Germinal center (tissue), 1 donor: ENCODE measurements around the gene SLC6A2.
"Not testable (repeated sequence)": the region's sequence is repeated elsewhere in the genome, so short reads cannot be mapped to it uniquely, and the experiment has no call there.

ENCODE experiments used
- DNase-seq: peaks from one replicate; pipeline ENCODE4 v3.0.0; 2012; ENCODE audit warnings: mixed read lengths, low spot score

Gene SLC6A2

GRCh38 chr16:55655897-55656681 lies at the start of gene SLC6A2:
Gene SLC6A2, plus strand, starts transcription at chr16:55655988. Its CDS starts 707 bp downstream, at chr16:55656695.
- no peak for DNase-seq

- no peak for DNase-seq
Observed at GRCh38 chr16:55613613-55614335, 42.0 kb upstream of the SLC6A2 start.

GRCh38 chr16:55615071-55615470 lies 40.7 kb upstream of the SLC6A2 start:
- DNase-seq: no peak

- not testable (repeated sequence) for DNase-seq
Observed at GRCh38 chr16:55615670-55616069, 40.1 kb upstream of the SLC6A2 start.

DNA sequence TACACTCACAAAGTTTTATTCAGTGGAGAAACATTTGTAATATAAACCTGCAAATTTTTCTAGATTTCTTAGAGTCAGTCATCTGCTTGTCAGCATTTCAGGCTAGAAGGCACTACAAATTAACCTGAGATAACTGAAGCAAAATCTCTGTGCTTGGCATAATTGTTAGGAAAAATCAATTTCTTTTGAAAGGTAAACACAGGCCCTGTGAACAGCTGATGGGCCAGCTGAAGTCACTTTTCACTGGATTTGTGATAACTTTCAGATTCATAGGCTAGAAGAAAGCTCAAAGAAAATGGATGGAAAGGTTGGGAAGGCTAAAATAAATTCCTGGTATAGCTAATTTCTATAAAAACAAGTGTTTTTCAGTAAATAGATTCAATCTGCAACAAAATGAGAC lies 34.0 kb upstream of the SLC6A2 start:
- no peak for DNase-seq

DNA sequence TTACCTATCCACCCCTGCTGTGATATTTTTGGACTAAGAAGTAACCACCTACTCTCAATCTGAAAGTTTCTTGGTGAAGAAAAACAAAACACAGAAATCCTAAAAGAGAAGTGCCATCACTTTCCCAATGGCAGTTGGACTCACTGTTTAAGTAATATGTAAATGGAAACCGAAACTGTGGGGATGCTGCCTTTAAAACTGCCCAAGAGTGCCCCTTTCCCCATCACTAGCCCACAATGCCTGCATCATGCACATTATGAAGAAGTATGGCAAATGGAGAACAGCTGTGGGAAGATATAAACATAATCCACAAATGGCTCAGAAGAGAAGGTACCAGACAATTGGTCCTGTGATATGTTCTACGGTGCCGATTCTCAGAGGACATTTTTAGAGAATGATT lies 33.5 kb upstream of the SLC6A2 start:
- no peak for DNase-seq

GRCh38 chr16:55622930-55623561 lies 32.7 kb upstream of the SLC6A2 start:
- no peak for DNase-seq

DNA sequence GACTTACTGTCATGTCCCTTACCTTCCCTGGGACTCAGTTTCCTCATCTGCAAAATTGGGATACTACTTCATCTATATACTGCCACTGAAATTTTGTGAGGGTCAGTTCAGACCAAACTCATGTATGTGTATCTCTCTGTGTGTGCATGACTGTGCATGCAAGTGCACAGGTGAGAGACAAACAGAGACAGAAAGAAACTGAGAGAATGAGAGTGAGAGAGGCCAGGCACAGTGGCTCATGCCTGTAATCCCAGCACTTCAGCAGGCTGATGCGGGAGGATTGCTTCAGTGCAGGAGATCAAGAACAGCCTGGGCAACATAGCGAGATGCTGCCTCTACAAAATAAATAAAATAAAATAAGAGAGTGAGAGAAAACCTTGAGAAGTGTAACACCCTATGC lies 32.1 kb upstream of the SLC6A2 start:
- no peak for DNase-seq

DNA sequence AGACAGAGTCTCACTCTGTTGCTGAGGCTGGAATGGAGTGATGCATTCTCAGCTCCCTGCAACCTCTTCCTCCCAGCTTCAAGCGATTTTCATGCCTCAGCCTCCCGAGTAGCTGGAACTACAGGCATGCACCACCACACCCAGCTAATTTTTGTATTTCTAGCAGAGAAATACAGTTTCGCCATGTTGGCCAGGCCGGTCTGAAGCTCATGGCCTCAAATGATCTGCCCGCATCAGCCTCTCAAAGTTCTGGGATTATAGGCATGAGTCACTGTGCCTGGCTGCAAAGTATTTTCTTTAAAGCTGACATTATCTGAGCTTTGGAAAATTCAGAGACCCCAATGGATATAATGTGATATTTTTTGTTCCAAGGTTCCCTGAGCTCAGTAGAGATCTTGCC lies 31.1 kb upstream of the SLC6A2 start:
- no peak for DNase-seq

- DNase-seq: no peak
Observed at GRCh38 chr16:55625843-55626242, 29.9 kb upstream of the SLC6A2 start.

GRCh38 chr16:55628306-55628968 lies 27.4 kb upstream of the SLC6A2 start:
- DNase-seq: no peak

DNA sequence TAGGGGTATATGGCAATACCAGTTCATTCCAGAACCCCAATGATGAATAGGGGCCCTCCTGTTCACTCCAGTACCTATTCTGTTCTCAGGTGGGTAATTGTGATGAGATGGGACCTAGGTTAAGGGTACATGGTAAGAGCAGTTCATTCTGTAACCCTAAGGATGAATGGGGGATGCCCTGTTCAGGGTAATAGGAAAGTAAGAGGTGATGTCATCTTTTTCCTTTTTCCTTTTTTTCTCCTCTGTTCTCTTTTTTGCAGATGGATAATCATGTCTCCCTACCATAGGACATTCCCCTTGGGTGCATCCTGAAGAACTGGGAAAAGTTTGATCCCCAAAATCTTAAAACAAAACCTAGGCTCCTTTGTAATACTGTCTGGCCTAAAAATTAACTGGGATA lies 25.0 kb upstream of the SLC6A2 start:
- no peak for DNase-seq

DNA sequence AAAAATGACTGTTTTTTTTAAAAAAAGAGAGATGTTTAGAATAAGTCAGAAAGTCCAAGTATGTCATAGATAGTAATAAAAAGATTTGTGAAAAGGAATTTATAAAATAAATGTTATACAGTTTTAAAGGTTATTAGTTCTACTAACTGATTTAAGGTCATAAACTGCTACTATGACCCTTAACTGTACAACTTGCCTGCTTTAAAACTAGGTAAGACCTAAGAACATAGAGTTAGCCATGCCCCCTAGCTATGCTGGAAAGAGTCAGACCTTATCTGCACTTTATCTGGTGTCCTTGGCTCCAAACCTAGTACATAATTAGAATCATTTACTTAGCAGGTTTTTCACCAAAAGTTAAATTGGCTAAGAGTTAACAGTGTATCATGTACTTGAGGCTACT lies 23.5 kb upstream of the SLC6A2 start:
- no peak for DNase-seq

GRCh38 chr16:55634193-55634592 lies 21.6 kb upstream of the SLC6A2 start:
- no peak for DNase-seq

- no peak for DNase-seq
Observed at GRCh38 chr16:55638256-55638655, 17.5 kb upstream of the SLC6A2 start.

DNA sequence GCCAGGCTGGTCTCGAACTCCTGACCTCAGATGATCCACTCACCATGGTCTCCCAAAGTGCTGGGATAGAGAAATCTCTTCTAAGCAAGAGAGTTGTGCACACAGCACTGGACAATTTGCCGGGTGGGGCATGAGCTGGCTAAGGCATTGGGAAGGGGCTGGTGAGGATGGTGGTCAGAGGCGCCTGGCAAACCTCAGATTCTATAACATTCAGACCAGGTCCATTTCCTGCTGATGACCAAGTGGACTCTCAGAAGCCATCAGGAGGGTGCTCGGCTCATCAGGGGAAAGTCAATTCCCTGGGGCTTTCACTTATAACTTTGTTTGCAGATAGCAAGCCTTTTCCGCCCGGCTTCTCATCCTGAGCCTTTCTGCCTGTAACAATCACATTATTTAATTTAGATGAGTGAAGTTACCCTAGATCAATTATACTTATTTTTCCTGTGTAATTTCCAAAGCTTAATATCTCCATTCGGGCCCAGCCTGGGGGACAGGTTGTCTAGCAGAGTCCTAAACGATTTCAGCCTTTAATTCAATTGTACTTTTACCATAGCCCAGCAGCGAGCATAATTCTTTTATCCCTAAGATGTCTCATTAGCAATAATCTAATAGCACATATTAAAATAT lies 15.0 kb upstream of the SLC6A2 start:
- DNase-seq: no peak

DNA sequence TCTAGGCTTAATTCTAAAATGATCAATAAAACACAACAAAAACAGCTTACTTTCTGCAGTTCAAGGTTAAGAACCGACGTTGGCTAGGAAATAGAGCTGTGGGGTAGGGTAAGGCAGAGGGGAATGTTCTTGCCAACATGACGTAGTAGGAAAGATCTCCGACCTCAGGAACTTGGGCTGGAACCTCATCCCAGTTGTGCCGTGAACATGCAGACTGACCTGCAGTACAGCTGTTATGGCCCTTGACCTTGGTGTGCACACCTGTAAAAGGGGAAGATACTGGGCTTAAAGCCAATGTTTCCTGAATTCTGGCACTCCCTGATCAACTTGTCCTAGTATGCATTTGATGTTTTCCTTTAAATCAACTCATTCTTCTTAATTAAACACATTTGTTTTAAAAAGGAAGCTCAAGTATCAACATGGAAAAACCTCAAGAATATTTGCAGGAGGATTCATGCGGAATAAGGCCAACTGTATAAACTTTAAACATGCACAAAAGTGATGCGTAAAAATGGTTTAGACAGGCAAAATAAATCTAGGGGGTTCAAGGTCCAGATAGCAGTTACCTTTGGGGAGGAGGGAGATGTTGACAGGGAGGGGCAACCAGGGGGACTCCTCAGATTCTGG lies 14.2 kb upstream of the SLC6A2 start:
- DNase-seq: no peak

- DNase-seq: no peak
Observed at GRCh38 chr16:55642611-55643010, 13.2 kb upstream of the SLC6A2 start.

GRCh38 chr16:55643161-55643970 lies 12.4 kb upstream of the SLC6A2 start:
- no peak for DNase-seq

DNA sequence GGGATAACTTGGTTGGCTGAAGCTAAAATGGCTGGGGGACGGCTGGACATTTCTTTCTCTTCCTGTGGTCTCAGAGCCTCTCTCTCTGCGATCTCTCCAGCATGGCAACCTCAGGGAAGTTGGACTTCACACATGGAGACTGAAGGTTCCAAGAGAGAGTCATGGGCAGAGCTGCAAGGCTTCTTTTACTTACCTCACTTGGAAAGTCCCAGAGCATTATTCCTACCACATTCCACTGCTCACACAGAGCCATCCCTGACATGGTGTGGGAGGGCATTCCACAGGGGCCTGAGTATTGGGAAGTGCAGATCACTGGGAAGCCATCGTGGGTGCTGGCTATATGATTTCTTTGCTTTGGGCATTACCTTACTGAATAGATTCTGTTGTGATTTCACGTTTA lies 9.8 kb upstream of the SLC6A2 start:
- DNase-seq: no peak

GRCh38 chr16:55647343-55647742 lies 8.4 kb upstream of the SLC6A2 start:
- no peak for DNase-seq
